ENCODE measurements around the gene IRF1.
"Not testable (repeated sequence)": the region's sequence is repeated elsewhere in the genome, so short reads cannot be mapped to it uniquely, and the experiment has no call there.

Gene IRF1

DNA sequence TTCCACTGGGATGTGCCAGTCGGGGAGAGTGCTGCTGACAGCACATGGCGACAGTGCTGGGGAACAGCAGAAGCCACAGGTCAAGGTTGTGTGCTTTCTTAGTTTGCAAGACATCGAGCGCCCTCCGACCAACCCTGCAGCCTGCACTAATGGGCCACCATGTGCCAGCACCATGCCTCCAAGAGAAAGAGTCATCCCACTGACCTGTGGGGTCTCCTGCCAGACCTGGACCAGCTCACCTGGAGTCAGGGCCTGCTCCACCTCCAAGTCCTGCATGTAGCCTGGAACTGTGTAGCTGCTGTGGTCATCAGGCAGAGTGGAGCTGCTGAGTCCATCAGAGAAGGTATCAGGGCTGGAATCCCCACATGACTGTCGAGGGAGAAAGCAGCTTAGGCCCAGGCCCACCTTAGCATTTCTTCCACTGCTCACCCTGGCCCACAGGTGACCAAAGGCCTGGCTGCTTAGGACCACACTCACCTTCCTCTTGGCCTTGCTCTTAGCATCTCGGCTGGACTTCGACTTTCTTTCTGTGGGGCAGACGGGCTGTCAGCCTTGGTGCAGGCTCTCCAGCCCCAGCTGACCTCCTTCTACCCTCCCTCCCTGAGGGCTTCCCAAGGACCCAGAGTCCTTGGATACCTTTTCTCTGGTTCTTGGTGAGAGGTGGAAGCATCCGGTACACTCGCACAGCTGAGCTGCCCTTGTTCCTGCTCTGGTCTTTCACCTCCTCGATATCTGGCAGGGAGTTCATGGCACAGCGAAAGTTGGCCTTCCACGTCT lies 4.1 kb downstream of the IRF1 start:
- no peak for DNase-seq (ENCODE audit: low read depth)

DNA sequence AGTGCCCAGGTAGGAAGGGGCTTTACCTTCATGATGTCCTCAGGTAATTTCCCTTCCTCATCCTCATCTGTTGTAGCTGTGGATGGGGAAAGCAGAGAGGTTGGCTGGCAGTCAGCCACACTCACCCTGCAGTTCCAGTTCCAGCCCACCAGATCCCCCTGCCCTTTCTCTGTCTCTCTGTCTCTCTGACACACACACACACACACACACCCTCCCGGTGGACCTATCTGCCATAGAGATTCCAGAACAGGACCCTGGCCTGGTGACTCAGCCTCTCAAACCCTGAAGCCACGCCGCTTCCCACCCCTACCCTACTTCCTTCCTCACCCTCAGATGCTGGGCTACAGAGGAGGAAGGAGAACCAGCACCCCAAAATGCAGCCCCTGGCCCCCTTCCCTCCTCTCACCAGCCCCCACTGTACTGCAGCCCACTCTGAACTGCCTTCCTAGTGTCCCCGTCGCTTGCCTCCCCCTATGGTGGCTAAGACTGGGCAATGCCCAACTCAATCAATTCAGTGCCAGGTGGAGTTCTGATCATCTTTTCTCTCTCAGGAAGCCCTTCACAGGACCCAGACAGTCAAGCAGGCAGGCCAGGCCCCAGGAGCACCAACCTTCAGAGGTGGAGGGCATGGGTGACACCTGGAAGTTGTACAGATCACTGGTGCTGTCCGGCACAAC lies 4.8 kb downstream of the IRF1 start:
- DNase-seq (ENCODE audit: low read depth), result no peak

DNA sequence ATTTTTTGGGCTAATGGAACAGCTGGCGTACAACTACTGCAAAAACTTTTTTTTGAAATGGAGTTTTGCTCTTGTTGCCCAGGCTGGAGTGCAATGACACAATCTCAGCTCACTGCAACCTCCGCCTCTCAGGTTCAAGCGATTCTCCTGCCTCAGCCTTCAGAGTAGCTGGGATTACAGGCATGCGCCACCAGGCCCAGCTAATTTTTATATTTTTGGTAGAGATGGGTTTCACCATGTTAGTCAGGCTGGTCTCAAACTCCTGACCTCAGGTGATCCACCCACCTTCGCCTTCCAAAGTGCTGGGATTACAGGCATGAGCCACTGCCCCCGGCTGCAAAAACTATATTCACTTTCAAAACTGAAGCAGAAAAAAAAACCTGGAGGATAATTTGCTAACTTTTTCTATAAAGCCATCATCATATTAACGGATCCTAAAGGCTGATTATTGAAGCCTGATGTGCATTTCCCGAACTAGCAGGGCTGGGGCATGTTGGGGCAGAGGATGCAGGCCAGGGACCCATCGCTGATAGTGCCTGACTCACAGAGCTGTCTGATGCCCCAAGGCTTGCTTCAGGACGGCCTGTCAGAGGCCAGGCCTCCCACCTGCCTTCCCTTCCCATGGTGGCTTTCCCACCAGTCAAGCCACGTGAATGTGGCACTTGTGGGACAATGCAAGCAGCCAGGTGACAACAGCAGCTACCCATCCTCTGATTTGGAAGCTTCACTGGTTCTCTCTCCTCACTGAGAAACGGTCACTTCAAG lies 5.5 kb downstream of the IRF1 start:
- not testable (repeated sequence) for DNase-seq (ENCODE audit: low read depth)

DNA sequence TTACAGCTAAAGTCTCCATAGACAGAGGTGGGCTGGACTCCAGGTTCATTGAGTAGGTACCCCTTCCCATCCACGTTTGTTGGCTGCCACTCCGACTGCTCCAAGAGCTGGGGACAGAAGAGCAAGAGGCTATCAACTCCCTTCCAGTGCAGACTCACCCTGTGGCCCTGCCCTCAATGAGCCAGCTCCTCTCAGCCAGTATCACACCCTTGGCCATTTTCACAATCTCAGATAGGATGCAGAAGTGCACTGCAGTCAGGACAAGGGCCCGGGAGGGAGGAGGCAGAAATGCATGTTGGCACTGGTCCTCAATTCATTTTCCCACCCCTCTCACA lies 6.2 kb downstream of the IRF1 start:
- no peak for DNase-seq (ENCODE audit: low read depth)

DNA sequence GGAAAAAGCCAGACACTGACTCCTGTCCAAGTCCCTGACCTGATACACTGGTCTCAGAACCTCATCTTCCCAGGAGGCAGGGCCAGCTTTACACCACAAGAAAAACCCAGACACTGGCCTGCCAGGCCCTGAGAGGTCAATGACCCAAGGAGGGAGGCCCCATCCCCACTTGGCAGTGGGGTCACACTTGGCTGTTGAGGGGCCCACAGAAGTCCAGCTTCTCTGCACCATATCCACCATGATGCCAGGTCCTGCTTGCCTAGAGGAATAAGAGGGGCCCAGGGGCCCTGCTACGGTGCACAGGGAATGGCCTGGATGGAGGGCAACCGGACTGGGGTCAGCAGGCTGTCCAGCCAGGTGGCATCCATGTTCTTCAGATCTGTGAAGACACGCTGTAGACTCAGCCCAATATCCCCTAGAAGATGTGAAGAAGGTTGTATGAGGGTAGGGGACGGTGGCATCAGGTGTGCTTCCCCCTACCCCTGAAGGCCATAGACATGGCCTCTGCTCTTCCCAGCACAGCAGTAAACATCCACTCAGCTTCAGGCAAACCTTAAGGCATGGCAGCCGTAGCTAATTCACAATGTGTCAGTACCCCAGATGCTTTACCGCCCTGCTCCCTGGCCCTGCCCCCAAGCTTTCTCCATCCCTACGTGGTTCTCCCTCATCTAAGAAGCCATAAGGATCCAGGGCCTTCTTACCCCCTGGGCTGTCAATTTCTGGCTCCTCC lies 6.7 kb downstream of the IRF1 start:
- no peak for DNase-seq (ENCODE audit: low read depth)

DNA sequence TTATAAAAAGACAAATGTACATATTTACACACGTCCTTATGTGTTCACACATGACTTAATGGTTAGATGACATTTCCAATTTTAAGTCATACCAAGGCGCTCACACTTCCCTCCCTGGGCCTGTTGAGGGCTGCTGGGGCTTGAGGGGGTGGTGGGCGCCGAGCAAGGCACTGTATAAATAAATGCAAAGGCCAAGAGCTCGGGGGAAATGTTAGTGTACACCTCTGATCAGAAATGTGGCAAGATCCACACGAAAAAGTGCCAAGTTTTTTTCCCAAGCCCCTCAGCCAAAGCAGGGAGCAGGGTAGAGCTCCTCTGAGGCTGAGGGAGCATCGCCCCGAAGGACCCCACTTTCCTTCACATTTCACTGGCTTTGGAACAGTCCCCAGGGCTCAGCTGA lies 7.5 kb downstream of the IRF1 start:
- DNase-seq (ENCODE audit: low read depth), result no peak

DNA sequence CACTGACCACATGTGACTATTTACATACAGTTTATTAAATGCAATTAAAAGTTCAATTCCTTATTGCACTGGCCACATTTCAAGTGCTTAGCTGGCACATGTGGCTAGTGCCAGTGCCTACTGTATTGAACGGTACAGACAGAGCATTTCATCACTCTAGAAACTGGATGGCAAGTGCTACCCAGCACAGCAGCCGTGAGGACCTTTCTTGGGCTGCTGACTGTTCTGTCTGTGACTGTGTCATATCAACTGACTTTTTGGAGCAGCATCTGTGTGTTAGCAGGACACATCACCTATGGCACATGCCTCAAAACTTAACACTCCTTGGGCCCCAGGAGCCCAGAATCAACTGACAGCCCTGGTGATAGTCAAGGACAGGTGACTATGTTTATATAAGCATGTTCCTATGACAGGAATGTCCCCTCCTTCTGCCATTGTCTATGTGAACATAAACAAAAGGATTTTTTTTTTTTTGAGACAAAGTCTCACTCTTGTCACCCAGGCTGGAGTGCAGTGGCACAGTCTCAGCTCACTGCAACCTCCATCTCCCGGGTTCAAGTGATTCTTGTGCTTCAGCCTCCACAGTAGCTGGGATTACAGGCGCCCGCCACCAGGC lies 8.9 kb downstream of the IRF1 start:
- no peak for DNase-seq (ENCODE audit: low read depth)

DNA sequence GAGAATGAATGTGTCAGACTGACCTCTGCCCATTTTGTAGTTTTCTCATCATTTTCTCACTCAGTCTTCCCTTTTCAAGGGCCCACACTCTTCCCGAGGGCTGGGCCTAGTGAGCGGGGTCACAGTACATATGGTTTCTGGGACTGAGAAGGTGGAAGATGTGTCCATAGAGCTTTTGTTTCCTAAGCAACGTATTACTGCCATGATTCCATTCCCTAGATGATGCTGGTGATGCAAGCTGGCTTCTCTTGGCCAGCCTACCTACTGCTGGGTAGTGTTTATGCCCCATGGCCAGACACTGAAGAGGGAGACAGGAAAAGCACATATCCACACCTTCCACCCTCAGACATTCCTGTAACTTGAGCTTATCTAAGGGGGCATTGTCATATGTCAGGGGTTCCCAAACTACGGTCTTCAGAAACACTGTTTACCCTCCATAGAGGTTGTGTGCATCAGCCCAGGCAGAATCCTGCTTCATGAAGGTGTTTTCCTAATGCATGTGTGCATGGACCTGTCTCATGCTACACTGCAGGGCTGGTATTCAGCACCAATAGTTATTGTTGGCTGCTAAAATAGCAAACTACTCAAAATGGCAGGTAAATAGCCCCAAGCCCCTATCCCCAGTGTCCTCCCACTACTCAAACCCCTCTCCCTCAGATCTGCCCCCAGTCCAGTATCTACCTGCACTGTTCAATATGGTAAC lies 9.5 kb downstream of the IRF1 start:
- no peak for DNase-seq (ENCODE audit: low read depth)

DNA sequence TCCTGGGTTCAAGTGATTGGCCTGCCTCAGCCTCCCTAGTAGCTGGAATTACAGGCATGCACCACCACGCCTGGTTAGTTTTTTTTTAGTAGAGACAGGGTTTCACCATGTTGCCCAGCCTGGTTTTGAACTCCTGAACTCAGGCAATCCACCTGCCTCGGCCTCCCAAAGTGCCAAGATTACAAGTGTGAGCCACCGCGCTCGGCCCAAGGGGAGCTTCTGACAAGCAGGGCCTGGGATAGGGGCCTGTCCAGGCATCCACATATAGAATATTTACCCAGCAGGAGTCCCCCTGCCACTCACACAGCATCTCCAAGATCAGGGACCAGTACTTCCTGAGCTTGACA lies 10.1 kb downstream of the IRF1 start:
- DNase-seq (ENCODE audit: low read depth), result no peak

DNA sequence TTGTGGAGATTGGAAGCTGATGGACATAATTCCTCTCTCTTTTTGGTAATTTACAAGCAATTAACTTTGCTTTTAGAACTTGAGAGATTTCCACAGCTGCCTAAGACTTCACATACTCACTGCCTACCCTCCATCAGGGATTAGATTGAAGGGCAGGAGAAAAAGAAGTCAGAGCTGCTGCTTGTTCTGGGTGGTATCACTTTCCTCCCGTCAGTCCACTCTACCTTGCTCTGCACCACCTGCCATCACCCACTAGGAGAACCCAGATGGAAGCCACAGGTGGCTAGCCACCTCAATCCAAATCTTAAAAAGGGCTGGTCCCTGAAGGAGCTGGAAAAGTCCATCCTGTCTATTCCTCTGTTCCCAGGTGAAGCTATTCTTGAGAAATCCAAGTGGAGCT lies 10.5 kb downstream of the IRF1 start:
- no peak for DNase-seq (ENCODE audit: low read depth)

DNA sequence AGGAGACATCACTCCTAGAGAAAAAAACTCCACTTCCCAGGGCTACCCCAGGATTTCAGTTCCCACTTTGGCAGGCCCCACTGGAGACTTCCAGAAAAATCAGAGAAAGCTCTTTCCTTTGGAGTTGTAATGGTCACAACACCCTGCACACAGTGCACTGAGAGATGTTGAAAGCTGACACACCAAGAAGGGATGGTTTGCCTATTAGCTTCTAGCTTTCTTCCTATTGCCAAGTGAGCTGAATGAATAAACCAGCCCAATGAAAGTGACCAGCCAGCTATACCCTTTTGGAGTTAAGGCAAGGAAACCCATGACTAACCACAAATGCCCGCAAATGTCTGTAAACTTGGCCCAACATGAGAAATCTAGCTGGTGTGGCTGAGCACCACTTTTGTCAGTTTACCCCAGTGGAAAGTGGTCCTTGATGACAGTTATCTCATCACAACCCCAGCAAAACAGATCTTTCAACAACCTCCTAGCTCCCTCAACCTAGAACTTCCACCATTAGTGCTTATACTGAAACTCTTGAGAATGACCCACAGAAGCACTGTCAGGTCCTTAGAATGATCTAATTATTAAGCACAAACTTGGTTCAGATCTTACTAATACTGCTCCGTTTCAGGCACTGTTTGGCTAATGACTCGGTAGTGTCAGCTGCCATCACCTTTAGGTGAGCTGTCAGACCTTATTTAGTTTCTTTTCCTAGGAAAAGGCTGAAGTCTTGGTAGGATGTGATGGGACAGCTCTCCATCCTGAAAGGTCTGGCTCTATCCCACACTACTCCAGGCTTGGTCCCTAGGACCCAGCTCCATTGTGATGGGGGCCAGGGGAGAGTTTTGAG lies 11.2 kb downstream of the IRF1 start:
- DNase-seq (ENCODE audit: low read depth), result no peak

DNA sequence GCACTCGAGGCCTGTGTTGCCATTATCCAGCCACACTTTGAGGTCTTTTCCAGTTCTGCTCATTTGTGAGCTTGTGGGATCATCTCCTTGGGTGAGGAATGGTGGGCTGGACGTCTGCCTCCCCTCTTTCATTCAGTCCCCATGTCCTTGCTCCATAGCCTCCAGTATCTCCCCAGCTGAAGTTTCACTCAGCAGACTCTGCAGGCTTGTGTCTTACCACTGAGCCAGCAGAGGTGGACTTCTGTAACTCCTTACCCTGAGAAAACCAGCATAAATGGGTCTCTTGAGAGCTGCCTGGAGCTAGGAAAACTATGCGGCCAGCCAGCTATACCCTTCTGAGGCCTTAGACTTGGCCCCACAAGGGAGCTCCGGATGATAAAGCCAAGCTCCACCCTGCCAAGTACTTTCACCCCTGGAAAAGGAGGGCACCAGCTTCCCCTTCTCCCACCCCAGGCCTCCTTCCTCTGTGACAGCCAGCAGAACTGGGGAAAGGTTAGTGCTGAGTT lies 12.2 kb downstream of the IRF1 start:
- no peak for DNase-seq (ENCODE audit: low read depth)

DNA sequence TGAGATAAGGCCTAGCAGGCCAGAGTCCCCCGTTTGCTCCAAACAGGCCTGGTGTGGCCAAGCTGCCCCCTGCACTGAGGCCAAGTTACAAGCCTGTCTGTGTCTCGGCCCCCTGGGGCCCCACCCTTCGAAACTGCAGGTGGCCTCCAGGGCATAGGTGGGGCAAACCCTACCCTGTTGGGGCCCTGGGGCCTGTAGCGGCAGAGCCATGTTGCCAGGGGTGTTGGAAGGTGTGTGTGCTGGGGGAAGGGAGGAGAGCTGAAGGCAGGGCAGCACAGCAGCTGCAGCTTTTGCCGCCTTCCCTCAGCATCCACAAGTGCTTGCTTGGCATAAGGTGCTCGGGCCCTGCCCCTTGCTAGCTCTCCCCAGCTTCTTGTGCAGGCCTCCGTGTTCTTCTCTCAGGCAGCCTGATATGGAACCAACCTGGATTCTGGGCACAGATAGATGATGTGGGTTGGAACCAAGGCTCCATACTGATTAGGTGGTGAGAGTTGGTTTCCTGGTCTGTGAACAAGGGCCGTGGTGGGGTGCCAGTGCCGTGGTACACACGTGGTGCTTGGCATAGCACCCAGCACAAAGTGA lies 12.7 kb downstream of the IRF1 start:
- DNase-seq (ENCODE audit: low read depth), result no peak

DNA sequence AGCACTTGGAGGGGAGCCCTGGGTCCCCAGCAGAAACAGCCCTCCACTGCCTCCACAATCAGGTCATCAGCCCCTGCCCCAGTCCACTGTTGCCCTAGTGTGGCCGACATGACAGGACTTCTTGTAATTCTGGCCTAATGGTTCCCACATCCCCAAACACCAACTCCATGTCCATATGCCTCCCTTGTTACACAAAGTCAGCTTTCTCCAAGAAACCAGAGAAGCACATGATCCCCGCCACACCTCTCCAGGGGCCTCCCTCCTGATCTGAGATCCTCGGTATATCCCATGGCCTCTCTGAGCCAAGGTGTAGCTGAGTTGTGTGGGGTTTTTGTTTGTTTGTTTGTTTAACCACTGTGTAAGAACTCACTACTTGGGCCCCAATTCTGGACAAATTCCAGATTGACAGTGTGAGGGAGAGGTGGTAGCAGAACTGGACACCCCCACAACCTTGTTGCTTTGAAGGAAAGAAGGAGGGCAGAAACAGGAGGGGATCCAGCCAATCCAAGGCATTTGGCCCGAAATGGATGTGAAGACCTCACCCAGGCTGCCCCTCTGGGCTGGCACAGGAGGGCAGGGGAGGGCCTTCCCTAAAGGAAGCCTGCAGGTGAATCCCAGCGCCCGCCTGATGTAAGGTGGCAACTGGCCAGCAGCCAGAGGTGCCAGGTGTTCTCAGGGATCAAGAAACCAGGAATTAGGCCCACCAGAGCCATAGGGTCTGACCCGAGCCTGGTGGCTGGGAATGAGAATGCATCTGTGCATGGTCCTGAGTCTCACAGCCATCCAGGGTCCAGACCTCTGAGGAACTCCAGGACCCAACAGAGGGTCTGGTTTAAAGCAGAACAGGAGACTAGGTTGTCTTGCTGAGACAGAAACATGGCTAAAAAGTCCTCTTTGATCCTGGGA lies 13.4 kb downstream of the IRF1 start:
- DNase-seq (ENCODE audit: low read depth), result no peak

DNA sequence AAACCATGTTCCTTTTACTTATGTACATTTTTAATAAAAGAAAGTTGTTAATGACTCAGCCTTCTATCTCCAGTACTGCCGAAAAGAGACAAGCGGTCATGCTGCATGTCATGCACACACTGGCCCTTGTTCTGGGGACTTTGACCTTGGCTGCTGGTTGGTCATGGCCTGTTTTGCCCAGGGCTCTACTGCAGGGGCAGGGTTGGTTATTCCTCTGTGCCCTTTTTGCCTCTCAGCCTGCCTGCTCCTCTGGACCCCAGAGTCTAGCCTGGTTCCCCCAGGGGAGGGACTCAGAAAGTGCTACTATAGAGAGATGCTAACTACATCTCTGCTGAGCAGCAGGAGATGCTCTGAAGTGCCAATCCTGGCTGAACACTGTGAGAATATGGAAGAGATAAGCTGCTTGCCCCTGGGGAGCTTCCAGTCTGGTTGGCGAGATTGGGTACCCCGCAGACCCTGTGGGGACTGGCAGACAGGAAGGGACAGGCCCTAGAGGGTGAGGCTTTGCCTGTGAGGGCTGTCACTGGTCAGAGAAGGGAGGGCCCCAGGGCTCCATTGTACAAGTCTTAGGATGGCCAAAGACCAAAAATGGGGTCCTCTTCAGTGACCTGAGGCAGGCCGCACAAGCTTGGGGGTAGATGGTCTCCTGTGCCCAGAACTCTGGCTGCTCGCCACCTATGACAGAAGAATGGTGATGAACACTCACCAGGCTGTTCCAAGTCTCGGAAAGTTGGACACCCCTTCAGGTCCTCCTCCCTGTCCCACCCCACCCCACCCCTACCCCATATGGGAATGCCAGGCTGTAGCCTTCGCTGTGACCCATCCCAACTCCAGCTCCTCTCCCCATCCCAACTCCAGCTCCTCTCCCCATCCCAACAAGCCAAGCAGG lies 14.3 kb downstream of the IRF1 start:
- no peak for DNase-seq (ENCODE audit: low read depth)

DNA sequence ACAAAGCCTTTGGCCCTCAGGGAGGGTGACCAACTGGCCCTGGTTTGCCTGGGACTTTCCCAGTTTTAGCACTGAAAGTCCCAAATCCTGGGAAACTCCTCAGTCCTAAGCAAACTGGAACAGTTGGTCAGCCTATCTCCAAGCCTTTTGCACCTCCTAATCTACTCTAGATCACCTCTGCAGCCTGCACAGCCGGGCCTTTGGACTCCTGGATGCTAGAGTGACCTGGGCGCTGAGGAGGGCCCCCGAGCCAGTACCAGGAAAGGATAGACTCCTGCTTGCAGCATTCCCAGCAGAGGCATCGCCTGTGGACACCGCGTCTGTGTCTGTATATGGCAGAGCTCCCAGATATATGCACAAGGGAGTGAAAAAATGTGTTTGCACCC lies 15.1 kb downstream of the IRF1 start:
- DNase-seq (ENCODE audit: low read depth), result no peak

DNA sequence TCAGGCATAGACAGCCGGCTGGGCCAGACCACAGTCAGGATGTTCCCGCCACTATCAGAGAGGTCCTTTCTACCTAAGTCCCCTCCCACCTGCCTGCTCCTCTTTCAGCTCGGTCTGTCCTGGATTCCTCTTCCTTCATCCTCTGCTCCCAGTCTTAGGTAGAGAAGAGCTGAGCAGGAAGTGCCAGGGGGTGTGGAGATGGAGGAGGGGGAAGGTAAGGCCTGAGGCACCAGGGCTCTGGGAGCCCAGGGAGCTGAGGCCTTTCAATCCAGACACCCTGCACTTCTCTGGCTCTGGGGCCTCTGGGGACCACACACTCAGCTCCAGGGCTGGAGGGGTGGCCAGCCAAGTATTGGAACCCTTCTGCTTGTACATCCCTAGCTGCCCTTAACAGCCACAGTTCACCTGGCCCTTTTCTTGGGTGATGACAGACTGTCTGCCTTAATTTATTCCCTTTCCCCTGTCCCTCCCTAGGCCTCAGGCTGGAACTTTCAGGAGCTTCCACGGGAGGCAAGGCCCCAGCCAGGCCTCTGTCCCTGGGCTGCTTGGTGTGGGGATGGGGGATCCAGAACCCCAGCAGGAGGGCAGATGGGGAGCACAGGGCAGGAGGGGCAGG lies 15.6 kb downstream of the IRF1 start:
- DNase-seq (ENCODE audit: low read depth), result no peak
